Measurements from ENCODE around the gene ADAMTS12. TPM values are rescaled to one million over a fixed set of nuclear protein-coding genes. Genes with fewer than 3 reads are reported as not detected.

The ADAMTS12 gene
- total and polyA plus RNA-seq, 10 of the 15 experiments (the other 5 are each of a cell fraction or from before 2014, with no cell fraction given), result 0.11 to 35.8 (median 20.7) TPM

GRCh38 chr5:33702867-33703266 lies 188.9 kb downstream of the ADAMTS12 start:
- no peaks in the 10 kb centered on the region for H3K79me2 ChIP-seq (ENCODE audit: control insufficient read depth, insufficient read depth, low read length)
- no peak overlapping the region for H3K4me2 ChIP-seq (ENCODE audit: control insufficient read depth, insufficient read depth)
- no TSS peak for BruUV-seq (replicated peaks)
- H3K9me3 ChIP-seq (replicated peaks; ENCODE audit: control insufficient read depth, insufficient read depth, low read length), result no peaks in the 10 kb centered on the region; the same call in 2 of the 3 replicates
- RAD21 ChIA-PET (ENCODE audit: unreplicated experiment), result no interaction called here
- POLR2A ChIA-PET, result no interaction called here
- in situ Hi-C loops (cut with MboI), result no loop called here
- intact Hi-C loops (cut with micrococcal nuclease; ENCODE audit: unreplicated experiment), result no loop called here
- no peak for FAIRE-seq
- no peak overlapping the region for H3K4me3 ChIP-seq
- H3K27ac ChIP-seq (ENCODE audit: control insufficient read depth, insufficient read depth), result no peak overlapping the region
- ATAC-seq, result no peak
- no peaks in the 10 kb centered on the region for H3K4me1 ChIP-seq (ENCODE audit: control insufficient read depth, insufficient read depth, low read length)
- TF ChIP-seq EZH2 (IDR thresholded peaks at IDR 0.05; ENCODE audit: borderline replicate concordance, control insufficient read depth, low read depth, low read length) (no peak), SMC3 (IDR thresholded peaks at IDR 0.05; ENCODE audit: borderline replicate concordance, low read length) (no peak), RAD51 (IDR thresholded peaks at IDR 0.05) (peak; percentile 47; the same call in 1 of the 2 replicates)
- CTCF ChIA-PET, result interaction anchor here (1.3 kb wide), 1 partner anchor 12 kb away, joined by 3 read pairs; no protein-coding TSS in a partner anchor
- DNase-seq (ENCODE audit: low read depth, low spot score), result no peak
- H3K27me3 ChIP-seq (replicated peaks in 1 of 2; ENCODE audit: control insufficient read depth in 2 of 2, insufficient read depth in 2 of 2, low read length in 1 of 2), result no peaks in the 10 kb centered on the region
- no peaks in the 10 kb centered on the region for H4K20me1 ChIP-seq (ENCODE audit: control insufficient read depth, insufficient read depth)
- H2AFZ ChIP-seq (ENCODE audit: control insufficient read depth, low read depth, low read length), result no peak overlapping the region
- SMC1A ChIA-PET (ENCODE audit: uncharacterized antibody, unreplicated experiment), result no interaction called here
- no peak overlapping the region for H3K9ac ChIP-seq (ENCODE audit: control insufficient read depth, insufficient read depth, low read length)
- 42% methylated on average over 3 of the region's 3 CpGs for WGBS (ENCODE audit: insufficient coverage, insufficient replicate concordance, low lambda C conversion rate, missing lambda C conversion rate)
- no peaks in the 10 kb centered on the region for H3K36me3 ChIP-seq (ENCODE audit: control insufficient read depth in 2 of 2, insufficient read depth in 2 of 2, low read length in 1 of 2)

- Histone ChIP-seq H3K27me3 (replicated peaks in 1 of 2; ENCODE audit: control insufficient read depth in 2 of 2, insufficient read depth in 2 of 2, low read length in 1 of 2) (no peaks in the 10 kb centered on the region), H3K4me2 (ENCODE audit: control insufficient read depth, insufficient read depth) (no peak overlapping the region), H3K4me3 (no peak overlapping the region), H4K20me1 (ENCODE audit: control insufficient read depth, insufficient read depth) (no peaks in the 10 kb centered on the region), H2AFZ (ENCODE audit: control insufficient read depth, low read depth, low read length) (no peak overlapping the region), H3K79me2 (ENCODE audit: control insufficient read depth, insufficient read depth, low read length) (no peaks in the 10 kb centered on the region), H3K36me3 (ENCODE audit: control insufficient read depth in 2 of 2, insufficient read depth in 2 of 2, low read length in 1 of 2) (no peaks in the 10 kb centered on the region), H3K27ac (ENCODE audit: control insufficient read depth, insufficient read depth) (no peak overlapping the region), H3K4me1 (ENCODE audit: control insufficient read depth, insufficient read depth, low read length) (no peaks in the 10 kb centered on the region), H3K9ac (ENCODE audit: control insufficient read depth, insufficient read depth, low read length) (no peak overlapping the region), H3K9me3 (replicated peaks; ENCODE audit: control insufficient read depth, insufficient read depth, low read length) (no peaks in the 10 kb centered on the region; the same call in 2 of the 3 replicates)
- FAIRE-seq (no peak), DNase-seq (ENCODE audit: low read depth, low spot score) (no peak), ATAC-seq (no peak)
- in situ Hi-C loops (cut with MboI) (no loop called here), intact Hi-C loops (cut with micrococcal nuclease; ENCODE audit: unreplicated experiment) (no loop called here)
- ChIA-PET SMC1A (ENCODE audit: uncharacterized antibody, unreplicated experiment) (interaction anchor here (1.2 to 1.5 kb wide), 3 partner anchors 14 to 43 kb away, joined by 3 to 8 read pairs (median 4); no protein-coding TSS in a partner anchor), RAD21 (ENCODE audit: unreplicated experiment) (interaction anchor here (1.5 kb wide), 1 partner anchor 268 kb away, joined by 3 read pairs; no protein-coding TSS in a partner anchor), POLR2A (no interaction called here), CTCF (interaction anchor here (1.6 kb wide), 1 partner anchor 39 kb away, joined by 3 read pairs; no protein-coding TSS in a partner anchor)
- WGBS (ENCODE audit: insufficient coverage, insufficient replicate concordance, low lambda C conversion rate, missing lambda C conversion rate), result 70% methylated on average over 2 of the region's 2 CpGs
- BruUV-seq (replicated peaks), result no TSS peak
- TF ChIP-seq NRF1 (conservative IDR thresholded peaks at IDR 0.05; ENCODE audit: low read depth, low read length) (no peak), TCF12 (IDR thresholded peaks at IDR 0.05; ENCODE audit: low read depth, low read length) (no peak), ZBED1 (IDR thresholded peaks at IDR 0.05; ENCODE audit: borderline replicate concordance) (no peak), NR2C2 (IDR thresholded peaks at IDR 0.05; ENCODE audit: borderline replicate concordance, control insufficient read depth, insufficient read length, low read depth) (no peak), ZNF207 (IDR thresholded peaks at IDR 0.05; ENCODE audit: borderline replicate concordance) (no peak), SREBF1 (IDR thresholded peaks at IDR 0.05; ENCODE audit: low read length) (no peak), MYC (IDR thresholded peaks at IDR 0.05; ENCODE audit: insufficient read depth, insufficient read length, insufficient replicate concordance, low read length, severe bottlenecking) (no peak), FOXK2 (IDR thresholded peaks at IDR 0.05) (no peak), NR2F1 (conservative IDR thresholded peaks at IDR 0.05) (no peak), EGR1 (IDR thresholded peaks at IDR 0.05; ENCODE audit: borderline replicate concordance in 1 of 2, low read depth in 2 of 2, low read length in 2 of 2) (no peak), RAD51 (IDR thresholded peaks at IDR 0.05) (no peak), ZNF274 (IDR thresholded peaks at IDR 0.05; ENCODE audit: insufficient read depth, insufficient read length) (no peak), NR2C1 (IDR thresholded peaks at IDR 0.05) (no peak), RAD21 (IDR thresholded peaks at IDR 0.05; ENCODE audit: insufficient read depth, low read depth, low read length) (no peak), BACH1 (IDR thresholded peaks at IDR 0.05; ENCODE audit: borderline replicate concordance) (no peak), BRCA1 (IDR thresholded peaks at IDR 0.05; ENCODE audit: low read depth, low read length) (no peak)
Measured at GRCh38 chr5:33701951-33702350, 189.8 kb downstream of the ADAMTS12 start.
